CD8-positive, alpha-beta memory T cell (primary cell): ENCODE measurements around the gene HHAT. TPM values are rescaled to one million over a fixed set of nuclear protein-coding genes. Genes with fewer than 3 reads are reported as not detected.
A peak's percentile ranks its signal among the peaks of the same experiment; 100 is the strongest.
"Not testable (repeated sequence)": the region's sequence is repeated elsewhere in the genome, so short reads cannot be mapped to it uniquely, and the experiment has no call there.

Experiments used
- CTCF ChIA-PET: fragments of 350-600 bp; sonication (Branson Sonifier 250); formaldehyde crosslinking; loops from one replicate; lab custom pipeline; 2021; ENCODE audit warnings: antibody characterized with exemption; lab: Charles Lee
- POLR2A ChIA-PET: fragments of 350-600 bp; sonication (Branson Sonifier 250); formaldehyde crosslinking; loops from one replicate; lab custom pipeline; 2021; ENCODE audit warnings: antibody characterized with exemption; lab: Charles Lee
- DNase-seq, 5 donors: peaks; one replicate each; pipeline versions ENCODE4 v3.0.0 to v3.0.0-alpha.2; 2020 to 2022; ENCODE audit warnings: mixed read lengths in 1 of 5
- H3K27ac ChIP-seq: one replicate; pipeline ENCODE4 v1.7.0; 2013; ENCODE audit warnings: low read depth, mild to moderate bottlenecking, low read length, moderate library complexity
- H3K27me3 ChIP-seq: 2 replicates; pipeline ENCODE4 v1.7.0; 2013; ENCODE audit warnings: low read length, mild to moderate bottlenecking; ENCODE audit not compliant: insufficient read depth, poor library complexity, severe bottlenecking
- H3K36me3 ChIP-seq: 2 replicates; pipeline ENCODE4 v1.7.0; 2013; ENCODE audit warnings: mild to moderate bottlenecking, low read length, moderate library complexity; ENCODE audit not compliant: insufficient read depth
- H3K4me1 ChIP-seq: 2 replicates; pipeline ENCODE4 v1.7.0; 2013; ENCODE audit warnings: mild to moderate bottlenecking, low read length, moderate library complexity; ENCODE audit not compliant: insufficient read depth
- H3K4me3 ChIP-seq: 2 replicates; pipeline ENCODE4 v1.7.0; 2013; ENCODE audit warnings: mild to moderate bottlenecking, low read length
- H3K9me3 ChIP-seq: 2 replicates; pipeline ENCODE4 v1.7.0; 2013; ENCODE audit warnings: mild to moderate bottlenecking, low read length
- H3K27ac Mint-ChIP-seq, 8 donors: one replicate each; pipeline ENCODE4 v1.8.0; 2020 to 2021; ENCODE audit warnings: mixed read lengths in 8 of 8, mild to moderate bottlenecking in 6 of 8, inconsistent platforms in 3 of 8, moderate library complexity in 3 of 8
- H3K27me3 Mint-ChIP-seq, 2 donors: one replicate each; pipeline ENCODE4 v1.8.0; 2020 to 2021; ENCODE audit warnings: mixed read lengths in 2 of 2, mild to moderate bottlenecking in 1 of 2, moderate library complexity in 1 of 2
- H3K36me3 Mint-ChIP-seq, 3 donors: one replicate each; pipeline ENCODE4 v1.8.0; 2020 to 2021; ENCODE audit warnings: mixed read lengths in 3 of 3, inconsistent platforms in 1 of 3, mild to moderate bottlenecking in 1 of 3
- H3K4me1 Mint-ChIP-seq, 3 donors: one replicate each; pipeline ENCODE4 v1.8.0; 2020 to 2021; ENCODE audit warnings: mixed read lengths in 3 of 3, inconsistent platforms in 1 of 3, mild to moderate bottlenecking in 1 of 3
- H3K4me3 Mint-ChIP-seq, 7 donors: one replicate each; pipeline ENCODE4 v1.8.0; 2020 to 2021; ENCODE audit warnings: mixed read lengths in 7 of 7, mild to moderate bottlenecking in 6 of 7, moderate library complexity in 4 of 7, inconsistent platforms in 2 of 7
- H3K9me3 Mint-ChIP-seq, 5 donors: one replicate each; pipeline ENCODE4 v1.8.0; 2020 to 2022; ENCODE audit warnings: mixed read lengths in 5 of 5, mild to moderate bottlenecking in 3 of 5, moderate library complexity in 2 of 5, inconsistent platforms in 1 of 5
- polyA plus RNA-seq: library from polyadenylated mRNA; unstranded; fragments of 300-500 nt; fragmentation: Illumina TruSeq; gene quantifications from one replicate; pipeline ENCODE4 v1.2.3, GENCODE V29; 2021
- total RNA-seq, 2 experiments: library from RNA; stranded (reverse); gene quantifications; one replicate each; pipeline ENCODE4 v1.2.3, GENCODE V29; 2021

HHAT gene
- total and polyA plus RNA-seq, 3 experiments from 2014 or later = 1.4 to 4.6 (median 2.1) TPM

- CTCF ChIA-PET = no interaction called here
- no peaks in the 10 kb centered on the region for H3K27me3 Mint-ChIP-seq
- H3K4me1 Mint-ChIP-seq = peaks cover 9 to 16% (median 12%) of the 10 kb centered on the region in 3 donors
These were observed 321.7 kb downstream of the HHAT start for GRCh38 chr1:210650403-210650802.

GRCh38 chr1:210652329-210652954 is 323.7 kb downstream of the HHAT start:
- Histone ChIP-seq H3K36me3 (no peaks in the 10 kb centered on the region), H3K9me3 (no peaks in the 10 kb centered on the region), H3K27ac (no peak overlapping the region), H3K4me3 (no peak overlapping the region), H3K27me3 (no peaks in the 10 kb centered on the region), H3K4me1 (no peaks in the 10 kb centered on the region)
- Mint-ChIP-seq H3K27ac (no peak overlapping the region), H3K4me3 (no peak overlapping the region), H3K27me3 (no peaks in the 10 kb centered on the region), H3K9me3 (no peaks in the 10 kb centered on the region), H3K36me3 (peaks cover 0 to 3% (median 2%) of the 10 kb centered on the region in 3 donors), H3K4me1 (peaks cover 5 to 10% (median 6%) of the 10 kb centered on the region in 3 donors)
- ChIA-PET CTCF (no interaction called here), POLR2A (no interaction called here)
- no peak for DNase-seq

More at GRCh38 chr1:210650403-210650802, 321.7 kb downstream of the HHAT start:
- Mint-ChIP-seq H3K4me3 (no peak overlapping the region), H3K27ac (no peak overlapping the region), H3K36me3 (peaks cover 2 to 3% (median 2%) of the 10 kb centered on the region in 3 donors), H3K9me3 (no peaks in the 10 kb centered on the region)
- H3K27me3 ChIP-seq = no peaks in the 10 kb centered on the region
- H3K4me3 ChIP-seq = no peak overlapping the region
- no peaks in the 10 kb centered on the region for H3K36me3 ChIP-seq
- no peaks in the 10 kb centered on the region for H3K4me1 ChIP-seq
- no peak overlapping the region for H3K27ac ChIP-seq
- H3K9me3 ChIP-seq = no peaks in the 10 kb centered on the region
- POLR2A ChIA-PET = no interaction called here
- no peak for DNase-seq

- POLR2A ChIA-PET = no interaction called here
- H3K4me3 Mint-ChIP-seq = no peak overlapping the region
- no peak for DNase-seq
These were observed 325.1 kb downstream of the HHAT start for GRCh38 chr1:210653771-210654170.

GRCh38 chr1:210654176-210654981 is 325.7 kb downstream of the HHAT start:
- peaks cover 0 to 6% (median 1%) of the 10 kb centered on the region in 3 donors for H3K36me3 Mint-ChIP-seq
- no peaks in the 10 kb centered on the region for H3K36me3 ChIP-seq
- H3K4me3 ChIP-seq = no peak overlapping the region
- no peak overlapping the region for H3K4me3 Mint-ChIP-seq
- no peaks in the 10 kb centered on the region for H3K4me1 ChIP-seq
- no peak overlapping the region for H3K27ac Mint-ChIP-seq
- no peak overlapping the region for H3K27ac ChIP-seq
- POLR2A ChIA-PET = no interaction called here
- H3K4me1 Mint-ChIP-seq = no peaks in the 10 kb centered on the region
- CTCF ChIA-PET = no interaction called here
- no peak for DNase-seq
- H3K9me3 Mint-ChIP-seq = peaks cover 0 to 5% (median 4%) of the 10 kb centered on the region in 5 donors
- no peaks in the 10 kb centered on the region for H3K9me3 ChIP-seq
- H3K27me3 Mint-ChIP-seq = peaks cover 0 to 1% of the 10 kb centered on the region in 2 donors
- H3K27me3 ChIP-seq = no peaks in the 10 kb centered on the region

More at GRCh38 chr1:210653771-210654170, 325.1 kb downstream of the HHAT start:
- peaks cover 0 to 5% (median 4%) of the 10 kb centered on the region in 5 donors for H3K9me3 Mint-ChIP-seq
- H3K27me3 ChIP-seq = no peaks in the 10 kb centered on the region
- H3K27ac ChIP-seq = no peak overlapping the region
- peaks cover 0 to 3% (median 1%) of the 10 kb centered on the region in 3 donors for H3K36me3 Mint-ChIP-seq
- no peak overlapping the region for H3K4me3 ChIP-seq
- no peak overlapping the region for H3K27ac Mint-ChIP-seq
- no peaks in the 10 kb centered on the region for H3K36me3 ChIP-seq
- H3K27me3 Mint-ChIP-seq = no peaks in the 10 kb centered on the region
- CTCF ChIA-PET = no interaction called here
- no peaks in the 10 kb centered on the region for H3K4me1 Mint-ChIP-seq
- H3K9me3 ChIP-seq = no peaks in the 10 kb centered on the region
- H3K4me1 ChIP-seq = no peaks in the 10 kb centered on the region

GRCh38 chr1:210655511-210655910 is 326.8 kb downstream of the HHAT start:
- H3K27ac ChIP-seq = no peak overlapping the region
- Mint-ChIP-seq H3K4me1 (no peaks in the 10 kb centered on the region), H3K4me3 (no peak overlapping the region), H3K27me3 (peaks cover 0 to 1% of the 10 kb centered on the region in 2 donors), H3K9me3 (peaks cover 0 to 6% (median 5%) of the 10 kb centered on the region in 5 donors), H3K27ac (no peak overlapping the region), H3K36me3 (peaks cover 0 to 6% (median 1%) of the 10 kb centered on the region in 3 donors)
- H3K36me3 ChIP-seq = no peaks in the 10 kb centered on the region
- H3K9me3 ChIP-seq = no peaks in the 10 kb centered on the region
- POLR2A ChIA-PET = no interaction called here
- no peak overlapping the region for H3K4me3 ChIP-seq
- DNase-seq = no peak
- no peaks in the 10 kb centered on the region for H3K27me3 ChIP-seq
- CTCF ChIA-PET = no interaction called here
- H3K4me1 ChIP-seq = no peaks in the 10 kb centered on the region

- no peaks in the 10 kb centered on the region for H3K27me3 ChIP-seq
- H3K36me3 ChIP-seq = no peaks in the 10 kb centered on the region
- no peaks in the 10 kb centered on the region for H3K9me3 ChIP-seq
- CTCF ChIA-PET = no interaction called here
- POLR2A ChIA-PET = no interaction called here
- peaks cover 3 to 13% (median 5%) of the 10 kb centered on the region in 5 donors for H3K9me3 Mint-ChIP-seq
- no peak overlapping the region for H3K27ac ChIP-seq
- DNase-seq = no peak
- H3K4me3 Mint-ChIP-seq = no peak overlapping the region
- H3K36me3 Mint-ChIP-seq = peaks cover 0 to 4% (median 1%) of the 10 kb centered on the region in 3 donors
- no peaks in the 10 kb centered on the region for H3K4me1 ChIP-seq
- peaks cover 0 to 2% (median under 1%) of the 10 kb centered on the region in 3 donors for H3K4me1 Mint-ChIP-seq
- no peak overlapping the region for H3K4me3 ChIP-seq
- H3K27me3 Mint-ChIP-seq = peaks cover 0 to 1% of the 10 kb centered on the region in 2 donors
- H3K27ac Mint-ChIP-seq = peak overlapping the region in 1 of 8 donors; percentile 11
These were observed 329.1 kb downstream of the HHAT start for GRCh38 chr1:210657806-210658205.

GRCh38 chr1:210661520-210661919 is 332.8 kb downstream of the HHAT start:
- peaks cover 3 to 13% (median 5%) of the 10 kb centered on the region in 5 donors for H3K9me3 Mint-ChIP-seq
- H3K27ac ChIP-seq, H3K27me3 Mint-ChIP-seq, CTCF ChIA-PET, H3K27ac Mint-ChIP-seq, H3K9me3 ChIP-seq, H3K4me3 ChIP-seq, H3K4me3 Mint-ChIP-seq, H3K36me3 ChIP-seq, DNase-seq, POLR2A ChIA-PET, H3K27me3 ChIP-seq, H3K4me1 ChIP-seq, H3K36me3 Mint-ChIP-seq: not testable (repeated sequence)
- H3K4me1 Mint-ChIP-seq = peaks cover 0 to 11% (median 9%) of the 10 kb centered on the region in 3 donors
